ENCODE data around the gene PLEKHA7. TPM values are rescaled to one million over a fixed set of nuclear protein-coding genes. Genes with fewer than 3 reads are reported as not detected.

PLEKHA7 gene
- total RNA-seq, 1 experiment from 2014 or later: 13.0 TPM

DNA sequence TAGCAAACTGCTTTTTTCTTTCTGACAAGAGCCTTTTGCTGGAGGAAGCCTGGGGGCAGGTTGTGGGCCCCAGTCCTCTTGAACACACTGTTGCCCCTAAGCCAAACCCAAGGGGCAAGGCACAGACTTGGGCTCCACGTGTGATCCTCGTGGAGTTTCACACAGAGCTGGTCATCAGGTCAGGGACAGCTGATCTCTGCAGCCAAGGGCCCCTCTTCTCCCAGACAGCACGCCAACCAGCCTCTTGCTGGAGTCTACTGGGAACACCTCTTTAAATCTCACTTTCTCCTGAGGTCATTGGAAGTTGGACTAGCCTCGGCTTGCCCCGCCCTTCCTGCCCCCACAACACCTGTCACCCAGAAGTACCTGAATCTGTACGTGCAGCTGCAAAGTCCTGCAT is 235.9 kb downstream of the PLEKHA7 start:
- DNase-seq (ENCODE audit: low spot score): no peak
- no peaks in the 10 kb centered on the region for H3K36me3 Mint-ChIP-seq
- TF ChIP-seq, protein P1, sequence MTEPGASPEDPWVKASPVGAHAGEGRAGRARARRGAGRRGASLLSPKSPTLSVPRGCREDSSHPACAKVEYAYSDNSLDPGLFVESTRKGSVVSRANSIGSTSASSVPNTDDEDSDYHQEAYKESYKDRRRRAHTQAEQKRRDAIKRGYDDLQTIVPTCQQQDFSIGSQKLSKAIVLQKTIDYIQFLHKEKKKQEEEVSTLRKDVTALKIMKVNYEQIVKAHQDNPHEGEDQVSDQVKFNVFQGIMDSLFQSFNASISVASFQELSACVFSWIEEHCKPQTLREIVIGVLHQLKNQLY (CRISPR knock-in tag; IDR thresholded peaks at IDR 0.05): no peak
- TF ChIP-seq, protein P2, sequence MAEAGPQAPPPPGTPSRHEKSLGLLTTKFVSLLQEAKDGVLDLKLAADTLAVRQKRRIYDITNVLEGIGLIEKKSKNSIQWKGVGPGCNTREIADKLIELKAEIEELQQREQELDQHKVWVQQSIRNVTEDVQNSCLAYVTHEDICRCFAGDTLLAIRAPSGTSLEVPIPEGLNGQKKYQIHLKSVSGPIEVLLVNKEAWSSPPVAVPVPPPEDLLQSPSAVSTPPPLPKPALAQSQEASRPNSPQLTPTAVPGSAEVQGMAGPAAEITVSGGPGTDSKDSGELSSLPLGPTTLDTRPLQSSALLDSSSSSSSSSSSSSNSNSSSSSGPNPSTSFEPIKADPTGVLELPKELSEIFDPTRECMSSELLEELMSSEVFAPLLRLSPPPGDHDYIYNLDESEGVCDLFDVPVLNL (CRISPR knock-in tag; IDR thresholded peaks at IDR 0.05; ENCODE audit: borderline replicate concordance, low read depth): no peak
- TF ChIP-seq, protein P3, sequence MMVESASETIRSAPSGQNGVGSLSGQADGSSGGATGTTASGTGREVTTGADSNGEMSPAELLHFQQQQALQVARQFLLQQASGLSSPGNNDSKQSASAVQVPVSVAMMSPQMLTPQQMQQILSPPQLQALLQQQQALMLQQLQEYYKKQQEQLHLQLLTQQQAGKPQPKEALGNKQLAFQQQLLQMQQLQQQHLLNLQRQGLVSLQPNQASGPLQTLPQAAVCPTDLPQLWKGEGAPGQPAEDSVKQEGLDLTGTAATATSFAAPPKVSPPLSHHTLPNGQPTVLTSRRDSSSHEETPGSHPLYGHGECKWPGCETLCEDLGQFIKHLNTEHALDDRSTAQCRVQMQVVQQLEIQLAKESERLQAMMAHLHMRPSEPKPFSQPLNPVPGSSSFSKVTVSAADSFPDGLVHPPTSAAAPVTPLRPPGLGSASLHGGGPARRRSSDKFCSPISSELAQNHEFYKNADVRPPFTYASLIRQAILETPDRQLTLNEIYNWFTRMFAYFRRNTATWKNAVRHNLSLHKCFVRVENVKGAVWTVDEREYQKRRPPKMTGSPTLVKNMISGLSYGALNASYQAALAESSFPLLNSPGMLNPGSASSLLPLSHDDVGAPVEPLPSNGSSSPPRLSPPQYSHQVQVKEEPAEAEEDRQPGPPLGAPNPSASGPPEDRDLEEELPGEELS (CRISPR knock-in tag; IDR thresholded peaks at IDR 0.05): no peak
- TF ChIP-seq ZNF121 (CRISPR knock-in tag; IDR thresholded peaks at IDR 0.05) (no peak), ETV6 (CRISPR knock-in tag; IDR thresholded peaks at IDR 0.05) (no peak), ZNF317 (CRISPR knock-in tag; IDR thresholded peaks at IDR 0.05; ENCODE audit: borderline replicate concordance, low read depth) (no peak), ELF4 (CRISPR knock-in tag; IDR thresholded peaks at IDR 0.05; ENCODE audit: low read depth) (no peak), NFATC4 (CRISPR knock-in tag; IDR thresholded peaks at IDR 0.05) (no peak), TCF7 (CRISPR knock-in tag; IDR thresholded peaks at IDR 0.05; ENCODE audit: low read depth) (no peak), HMGA2 (CRISPR knock-in tag; IDR thresholded peaks at IDR 0.05) (no peak), RORB (CRISPR knock-in tag; IDR thresholded peaks at IDR 0.05) (no peak), RELA (CRISPR knock-in tag; IDR thresholded peaks at IDR 0.05; ENCODE audit: borderline replicate concordance) (no peak)
- TF ChIP-seq, protein P4, sequence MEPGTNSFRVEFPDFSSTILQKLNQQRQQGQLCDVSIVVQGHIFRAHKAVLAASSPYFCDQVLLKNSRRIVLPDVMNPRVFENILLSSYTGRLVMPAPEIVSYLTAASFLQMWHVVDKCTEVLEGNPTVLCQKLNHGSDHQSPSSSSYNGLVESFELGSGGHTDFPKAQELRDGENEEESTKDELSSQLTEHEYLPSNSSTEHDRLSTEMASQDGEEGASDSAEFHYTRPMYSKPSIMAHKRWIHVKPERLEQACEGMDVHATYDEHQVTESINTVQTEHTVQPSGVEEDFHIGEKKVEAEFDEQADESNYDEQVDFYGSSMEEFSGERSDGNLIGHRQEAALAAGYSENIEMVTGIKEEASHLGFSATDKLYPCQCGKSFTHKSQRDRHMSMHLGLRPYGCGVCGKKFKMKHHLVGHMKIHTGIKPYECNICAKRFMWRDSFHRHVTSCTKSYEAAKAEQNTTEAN (CRISPR knock-in tag; IDR thresholded peaks at IDR 0.05): no peak
- TF ChIP-seq, protein P5, sequence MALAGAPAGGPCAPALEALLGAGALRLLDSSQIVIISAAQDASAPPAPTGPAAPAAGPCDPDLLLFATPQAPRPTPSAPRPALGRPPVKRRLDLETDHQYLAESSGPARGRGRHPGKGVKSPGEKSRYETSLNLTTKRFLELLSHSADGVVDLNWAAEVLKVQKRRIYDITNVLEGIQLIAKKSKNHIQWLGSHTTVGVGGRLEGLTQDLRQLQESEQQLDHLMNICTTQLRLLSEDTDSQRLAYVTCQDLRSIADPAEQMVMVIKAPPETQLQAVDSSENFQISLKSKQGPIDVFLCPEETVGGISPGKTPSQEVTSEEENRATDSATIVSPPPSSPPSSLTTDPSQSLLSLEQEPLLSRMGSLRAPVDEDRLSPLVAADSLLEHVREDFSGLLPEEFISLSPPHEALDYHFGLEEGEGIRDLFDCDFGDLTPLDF (CRISPR knock-in tag; IDR thresholded peaks at IDR 0.05): no peak
- TF ChIP-seq, protein P6, sequence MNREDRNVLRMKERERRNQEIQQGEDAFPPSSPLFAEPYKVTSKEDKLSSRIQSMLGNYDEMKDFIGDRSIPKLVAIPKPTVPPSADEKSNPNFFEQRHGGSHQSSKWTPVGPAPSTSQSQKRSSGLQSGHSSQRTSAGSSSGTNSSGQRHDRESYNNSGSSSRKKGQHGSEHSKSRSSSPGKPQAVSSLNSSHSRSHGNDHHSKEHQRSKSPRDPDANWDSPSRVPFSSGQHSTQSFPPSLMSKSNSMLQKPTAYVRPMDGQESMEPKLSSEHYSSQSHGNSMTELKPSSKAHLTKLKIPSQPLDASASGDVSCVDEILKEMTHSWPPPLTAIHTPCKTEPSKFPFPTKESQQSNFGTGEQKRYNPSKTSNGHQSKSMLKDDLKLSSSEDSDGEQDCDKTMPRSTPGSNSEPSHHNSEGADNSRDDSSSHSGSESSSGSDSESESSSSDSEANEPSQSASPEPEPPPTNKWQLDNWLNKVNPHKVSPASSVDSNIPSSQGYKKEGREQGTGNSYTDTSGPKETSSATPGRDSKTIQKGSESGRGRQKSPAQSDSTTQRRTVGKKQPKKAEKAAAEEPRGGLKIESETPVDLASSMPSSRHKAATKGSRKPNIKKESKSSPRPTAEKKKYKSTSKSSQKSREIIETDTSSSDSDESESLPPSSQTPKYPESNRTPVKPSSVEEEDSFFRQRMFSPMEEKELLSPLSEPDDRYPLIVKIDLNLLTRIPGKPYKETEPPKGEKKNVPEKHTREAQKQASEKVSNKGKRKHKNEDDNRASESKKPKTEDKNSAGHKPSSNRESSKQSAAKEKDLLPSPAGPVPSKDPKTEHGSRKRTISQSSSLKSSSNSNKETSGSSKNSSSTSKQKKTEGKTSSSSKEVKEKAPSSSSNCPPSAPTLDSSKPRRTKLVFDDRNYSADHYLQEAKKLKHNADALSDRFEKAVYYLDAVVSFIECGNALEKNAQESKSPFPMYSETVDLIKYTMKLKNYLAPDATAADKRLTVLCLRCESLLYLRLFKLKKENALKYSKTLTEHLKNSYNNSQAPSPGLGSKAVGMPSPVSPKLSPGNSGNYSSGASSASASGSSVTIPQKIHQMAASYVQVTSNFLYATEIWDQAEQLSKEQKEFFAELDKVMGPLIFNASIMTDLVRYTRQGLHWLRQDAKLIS (CRISPR knock-in tag; IDR thresholded peaks at IDR 0.05; ENCODE audit: borderline replicate concordance): no peak
- TF ChIP-seq, protein P7, sequence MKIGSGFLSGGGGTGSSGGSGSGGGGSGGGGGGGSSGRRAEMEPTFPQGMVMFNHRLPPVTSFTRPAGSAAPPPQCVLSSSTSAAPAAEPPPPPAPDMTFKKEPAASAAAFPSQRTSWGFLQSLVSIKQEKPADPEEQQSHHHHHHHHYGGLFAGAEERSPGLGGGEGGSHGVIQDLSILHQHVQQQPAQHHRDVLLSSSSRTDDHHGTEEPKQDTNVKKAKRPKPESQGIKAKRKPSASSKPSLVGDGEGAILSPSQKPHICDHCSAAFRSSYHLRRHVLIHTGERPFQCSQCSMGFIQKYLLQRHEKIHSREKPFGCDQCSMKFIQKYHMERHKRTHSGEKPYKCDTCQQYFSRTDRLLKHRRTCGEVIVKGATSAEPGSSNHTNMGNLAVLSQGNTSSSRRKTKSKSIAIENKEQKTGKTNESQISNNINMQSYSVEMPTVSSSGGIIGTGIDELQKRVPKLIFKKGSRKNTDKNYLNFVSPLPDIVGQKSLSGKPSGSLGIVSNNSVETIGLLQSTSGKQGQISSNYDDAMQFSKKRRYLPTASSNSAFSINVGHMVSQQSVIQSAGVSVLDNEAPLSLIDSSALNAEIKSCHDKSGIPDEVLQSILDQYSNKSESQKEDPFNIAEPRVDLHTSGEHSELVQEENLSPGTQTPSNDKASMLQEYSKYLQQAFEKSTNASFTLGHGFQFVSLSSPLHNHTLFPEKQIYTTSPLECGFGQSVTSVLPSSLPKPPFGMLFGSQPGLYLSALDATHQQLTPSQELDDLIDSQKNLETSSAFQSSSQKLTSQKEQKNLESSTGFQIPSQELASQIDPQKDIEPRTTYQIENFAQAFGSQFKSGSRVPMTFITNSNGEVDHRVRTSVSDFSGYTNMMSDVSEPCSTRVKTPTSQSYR (CRISPR knock-in tag; IDR thresholded peaks at IDR 0.05): no peak
- TF ChIP-seq, protein P8, sequence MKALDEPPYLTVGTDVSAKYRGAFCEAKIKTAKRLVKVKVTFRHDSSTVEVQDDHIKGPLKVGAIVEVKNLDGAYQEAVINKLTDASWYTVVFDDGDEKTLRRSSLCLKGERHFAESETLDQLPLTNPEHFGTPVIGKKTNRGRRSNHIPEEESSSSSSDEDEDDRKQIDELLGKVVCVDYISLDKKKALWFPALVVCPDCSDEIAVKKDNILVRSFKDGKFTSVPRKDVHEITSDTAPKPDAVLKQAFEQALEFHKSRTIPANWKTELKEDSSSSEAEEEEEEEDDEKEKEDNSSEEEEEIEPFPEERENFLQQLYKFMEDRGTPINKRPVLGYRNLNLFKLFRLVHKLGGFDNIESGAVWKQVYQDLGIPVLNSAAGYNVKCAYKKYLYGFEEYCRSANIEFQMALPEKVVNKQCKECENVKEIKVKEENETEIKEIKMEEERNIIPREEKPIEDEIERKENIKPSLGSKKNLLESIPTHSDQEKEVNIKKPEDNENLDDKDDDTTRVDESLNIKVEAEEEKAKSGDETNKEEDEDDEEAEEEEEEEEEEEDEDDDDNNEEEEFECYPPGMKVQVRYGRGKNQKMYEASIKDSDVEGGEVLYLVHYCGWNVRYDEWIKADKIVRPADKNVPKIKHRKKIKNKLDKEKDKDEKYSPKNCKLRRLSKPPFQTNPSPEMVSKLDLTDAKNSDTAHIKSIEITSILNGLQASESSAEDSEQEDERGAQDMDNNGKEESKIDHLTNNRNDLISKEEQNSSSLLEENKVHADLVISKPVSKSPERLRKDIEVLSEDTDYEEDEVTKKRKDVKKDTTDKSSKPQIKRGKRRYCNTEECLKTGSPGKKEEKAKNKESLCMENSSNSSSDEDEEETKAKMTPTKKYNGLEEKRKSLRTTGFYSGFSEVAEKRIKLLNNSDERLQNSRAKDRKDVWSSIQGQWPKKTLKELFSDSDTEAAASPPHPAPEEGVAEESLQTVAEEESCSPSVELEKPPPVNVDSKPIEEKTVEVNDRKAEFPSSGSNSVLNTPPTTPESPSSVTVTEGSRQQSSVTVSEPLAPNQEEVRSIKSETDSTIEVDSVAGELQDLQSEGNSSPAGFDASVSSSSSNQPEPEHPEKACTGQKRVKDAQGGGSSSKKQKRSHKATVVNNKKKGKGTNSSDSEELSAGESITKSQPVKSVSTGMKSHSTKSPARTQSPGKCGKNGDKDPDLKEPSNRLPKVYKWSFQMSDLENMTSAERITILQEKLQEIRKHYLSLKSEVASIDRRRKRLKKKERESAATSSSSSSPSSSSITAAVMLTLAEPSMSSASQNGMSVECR (CRISPR knock-in tag; IDR thresholded peaks at IDR 0.05; ENCODE audit: borderline replicate concordance): no peak
- no peak for ATAC-seq
- CTCF ChIA-PET: no interaction called here
- H3K9me3 Mint-ChIP-seq: no peaks in the 10 kb centered on the region
- H3K27ac Mint-ChIP-seq: no peak overlapping the region; the same call in 1 of the 2 replicates
- no peak overlapping the region for H3K4me3 Mint-ChIP-seq
- POLR2A ChIA-PET: interaction anchor here (0.7 kb wide), 1 partner anchor 789 kb away, joined by 4 read pairs; no protein-coding TSS in a partner anchor
- H3K4me1 Mint-ChIP-seq: peaks cover 39% of the 10 kb centered on the region
- no peaks in the 10 kb centered on the region for H3K27me3 Mint-ChIP-seq (ENCODE audit: low read depth)

Measured in WTC11 (cell line).